HCT116 (cell line): Measurements from ENCODE around the gene OTUD4. TPM values are rescaled to one million over a fixed set of nuclear protein-coding genes. Genes with fewer than 3 reads are reported as not detected.

Source experiments
- ATAC-seq: fragments of 200-7000 bp; cut with Tn5 transposase; 2 replicates; pipeline ENCODE4 v1.9.1; 2020; ENCODE audit warnings: mild to moderate bottlenecking, moderate library complexity
- BruUV-seq: library from RNA; stranded (reverse); fragments of 400-500 nt; replicated peaks from 2 replicates; lab custom pipeline; 2021; lab: Mats Ljungman, UMichigan
- CTCF ChIA-PET: fragments of 300-600 bp; sonication (Branson Sonifier 250); formaldehyde crosslinking; loops from one replicate; lab custom pipeline; 2021; ENCODE audit warnings: antibody characterized with exemption; lab: Charles Lee
- POLR2A ChIA-PET: fragments of 300-600, 350-600 bp; sonication (Branson Sonifier 250); formaldehyde crosslinking; loops from one replicate; lab custom pipeline; 2021; ENCODE audit warnings: antibody characterized with exemption; lab: Charles Lee
- RAD21 ChIA-PET, 2 experiments: fragments of 300-600 bp; sonication (Branson Sonifier 250); formaldehyde crosslinking; loops; one replicate each; lab custom pipeline; 2023; ENCODE audit warnings: low total read pairs in 2 of 2; ENCODE audit not compliant: uncharacterized antibody in 2 of 2, unreplicated experiment in 2 of 2, low non-redundant PET in 1 of 2; lab: Charles Lee
- DNase-seq: peaks from one replicate; pipeline ENCODE4 v3.0.0-alpha.2; 2010; ENCODE audit warnings: low read depth, low spot score
- H2AFZ ChIP-seq: fragments of 200-600 bp; shearing (Covaris generic), sonication (generic); 2 replicates; pipeline ENCODE4 v1.6.1; 2017; ENCODE audit warnings: low read depth, mixed run types, mixed read lengths, antibody characterized with exemption, low read length; ENCODE audit not compliant: poor library complexity, severe bottlenecking
- H3K27ac ChIP-seq: 2 replicates; pipeline ENCODE4 v1.5.1; 2012; ENCODE audit warnings: low read depth, low read length
- H3K27me3 ChIP-seq: fragments of 200-600 bp; sonication (generic); 2 replicates; pipeline ENCODE4 v1.6.1; 2016; ENCODE audit warnings: mixed run types, low read length, mixed read lengths; ENCODE audit not compliant: insufficient read depth
- H3K36me3 ChIP-seq, 2 experiments: fragments of 200-500 bp in 1 of 2; fragments of 200-600 bp in 1 of 2; sonication (Bioruptor generic) in 1 of 2; sonication (generic) in 1 of 2; 2 replicates each; pipeline versions ENCODE4 v1.5.1 to v1.6.1; 2014 to 2016; ENCODE audit warnings: low read length in 2 of 2, inconsistent platforms in 1 of 2, mixed read lengths in 1 of 2, mixed run types in 1 of 2; ENCODE audit not compliant: insufficient read depth in 2 of 2, control insufficient read depth in 1 of 2
- H3K4me1 ChIP-seq, 2 experiments: fragments of 200-600 bp in 1 of 2; sonication (generic) in 1 of 2; 2 replicates each; pipeline versions ENCODE4 v1.5.1 to v1.6.1; 2012 to 2017; ENCODE audit warnings: low read length in 2 of 2, inconsistent platforms in 1 of 2, mild to moderate bottlenecking in 1 of 2, mixed read lengths in 1 of 2, mixed run types in 1 of 2, moderate library complexity in 1 of 2; ENCODE audit not compliant: insufficient read depth in 2 of 2, control insufficient read depth in 1 of 2
- H3K4me2 ChIP-seq: fragments of 200-600 bp; sonication (generic); 2 replicates; pipeline ENCODE4 v1.6.1; 2017; ENCODE audit warnings: mixed run types, low read length, mixed read lengths
- H3K4me3 ChIP-seq, 2 experiments: fragments of 200-600 bp in 1 of 2; sonication (generic) in 1 of 2; replicated peaks in 1 of 2; 2 replicates each; pipeline ENCODE4 v1.5.1; 2011 to 2016; ENCODE audit warnings: low read length in 2 of 2, control low read depth in 1 of 2, low read depth in 1 of 2, mild to moderate bottlenecking in 1 of 2, mixed read lengths in 1 of 2, mixed run types in 1 of 2
- H3K79me2 ChIP-seq: fragments of 200-600 bp; sonication (generic); 2 replicates; pipeline ENCODE4 v1.6.1; 2017; ENCODE audit warnings: mild to moderate bottlenecking, mixed run types, low read length, moderate library complexity, mixed read lengths; ENCODE audit not compliant: insufficient read depth
- H3K9ac ChIP-seq: fragments of 200-600 bp; sonication (generic); 2 replicates; pipeline ENCODE4 v1.6.1; 2016; ENCODE audit warnings: low read length, mixed read lengths
- H3K9me2 ChIP-seq: fragments of 200-600 bp; sonication (generic), shearing (Covaris generic); 2 replicates; pipeline ENCODE4 v1.6.1; 2017; ENCODE audit warnings: mixed run types, mild to moderate bottlenecking, moderate library complexity; ENCODE audit not compliant: insufficient read depth
- H3K9me3 ChIP-seq, 2 experiments: fragments of 200-500 bp in 1 of 2; fragments of 200-600 bp in 1 of 2; sonication (Bioruptor generic) in 1 of 2; sonication (generic) in 1 of 2; 2 replicates each; pipeline ENCODE4 v1.6.1; 2014 to 2017; ENCODE audit warnings: low read length in 2 of 2, mixed read lengths in 2 of 2, inconsistent platforms in 1 of 2, low read depth in 1 of 2, mild to moderate bottlenecking in 1 of 2, mixed run types in 1 of 2, moderate library complexity in 1 of 2; ENCODE audit not compliant: control insufficient read depth in 1 of 2, insufficient read depth in 1 of 2
- H4K20me1 ChIP-seq: fragments of 200-600 bp; sonication (generic), shearing (Covaris generic); 2 replicates; pipeline ENCODE4 v1.6.1; 2017; ENCODE audit warnings: mixed run types, mild to moderate bottlenecking, moderate library complexity; ENCODE audit not compliant: insufficient read depth
- CBX3 ChIP-seq: IDR thresholded peaks from 2 replicates; pipeline ENCODE4 v1.6.1; 2012; ENCODE audit warnings: low read depth
- CTCF ChIP-seq, 3 experiments: fragments of 200-600 bp in 1 of 3; sonication (generic) in 1 of 3; IDR thresholded peaks in 2 of 3; conservative IDR thresholded peaks in 1 of 3; 2 replicates each; pipeline ENCODE4 v1.5.1; 2012 to 2017; ENCODE audit warnings: low read depth in 2 of 3, low read length in 2 of 3, antibody characterized with exemption in 1 of 3, borderline replicate concordance in 1 of 3, control low read depth in 1 of 3, mild to moderate bottlenecking in 1 of 3, mixed read lengths in 1 of 3, mixed run types in 1 of 3, moderate library complexity in 1 of 3; ENCODE audit not compliant: insufficient read depth in 1 of 3
- EGR1 ChIP-seq: IDR thresholded peaks from 2 replicates; pipeline ENCODE4 v1.6.1; 2012; ENCODE audit warnings: low read depth
- ELF1 ChIP-seq: IDR thresholded peaks from 2 replicates; pipeline ENCODE4 v1.6.1; 2012; ENCODE audit warnings: low read depth, borderline replicate concordance
- FOSL1 ChIP-seq: IDR thresholded peaks from 2 replicates; pipeline ENCODE4 v1.6.1; 2012; ENCODE audit warnings: low read depth
- JUND ChIP-seq: IDR thresholded peaks from 2 replicates; pipeline ENCODE4 v1.6.1; 2012
- POLR2A ChIP-seq: IDR thresholded peaks from 2 replicates; pipeline ENCODE4 v1.7.0; 2011; ENCODE audit warnings: borderline replicate concordance; ENCODE audit not compliant: insufficient read depth, insufficient read length; ENCODE audit errors: extremely low read depth
- POLR2AphosphoS5 ChIP-seq: IDR thresholded peaks from 2 replicates; pipeline ENCODE4 v1.6.1; 2011; ENCODE audit warnings: mild to moderate bottlenecking, low read depth, low read length, moderate library complexity
- RAD21 ChIP-seq: IDR thresholded peaks from 2 replicates; pipeline ENCODE4 v1.6.1; 2012; ENCODE audit warnings: low read depth, mild to moderate bottlenecking
- REST ChIP-seq: IDR thresholded peaks from 2 replicates; pipeline ENCODE4 v1.6.1; 2012; ENCODE audit warnings: low read depth
- SIN3A ChIP-seq: IDR thresholded peaks from 2 replicates; pipeline ENCODE4 v1.6.1; 2012; ENCODE audit warnings: low read depth
- SP1 ChIP-seq: IDR thresholded peaks from 2 replicates; pipeline ENCODE4 v1.6.1; 2012; ENCODE audit warnings: low read depth
- SRF ChIP-seq: IDR thresholded peaks from 2 replicates; pipeline ENCODE4 v1.6.1; 2012; ENCODE audit warnings: low read depth
- TCF7L2 ChIP-seq: IDR thresholded peaks from 2 replicates; pipeline ENCODE4 v1.7.0; 2011; ENCODE audit warnings: borderline replicate concordance, inconsistent platforms; ENCODE audit not compliant: insufficient read depth, insufficient read length; ENCODE audit errors: extremely low read depth
- YY1 ChIP-seq: IDR thresholded peaks from 2 replicates; pipeline ENCODE4 v1.6.1; 2011; ENCODE audit warnings: low read length, low read depth, moderate library complexity, mild to moderate bottlenecking; ENCODE audit not compliant: insufficient replicate concordance; ENCODE audit errors: extremely low read depth
- ZFX ChIP-seq: fragments of 450-650 bp; IDR thresholded peaks from 2 replicates; pipeline ENCODE4 v1.6.1; 2017
- intact Hi-C: fragments of 100-400 bp; cut with micrococcal nuclease; formaldehyde crosslinking; loops from 2 replicates; pipeline ENCODE4 v1.10.0; 2022
- total RNA-seq: library from RNA; stranded (reverse); gene quantifications from one replicate; pipeline ENCODE4 v1.2.1, GENCODE V29; 2021; ENCODE audit not compliant: unreplicated experiment

Gene OTUD4
- total RNA-seq, 1 experiment from 2014 or later = 37.2 TPM

- no peak overlapping the region for H3K9ac ChIP-seq
- no peak overlapping the region for H2AFZ ChIP-seq
- CTCF ChIA-PET = no interaction called here
- DNase-seq = no peak
- BruUV-seq = no TSS peak
- H4K20me1 ChIP-seq = peaks cover 17% of the 10 kb centered on the region; the same call in 1 of the 2 replicates
- no peak overlapping the region for H3K4me3 ChIP-seq
- intact Hi-C loops = no loop called here
- no peak for ATAC-seq
- no peak overlapping the region for H3K4me2 ChIP-seq
- no peaks in the 10 kb centered on the region; the same call in 1 of the 2 replicates for H3K9me2 ChIP-seq
- no peaks in the 10 kb centered on the region for H3K27me3 ChIP-seq
- RAD21 ChIA-PET = no interaction called here
- peaks cover 0 to 21% of the 10 kb centered on the region in 2 experiments; a peak in 2 of 4 replicates for H3K36me3 ChIP-seq
- H3K4me1 ChIP-seq = peaks cover 12 to 29% of the 10 kb centered on the region in 2 experiments
- H3K27ac ChIP-seq = no peak overlapping the region
- TF ChIP-seq SP1 (no peak), ZFX (no peak), CBX3 (no peak), RAD21 (no peak), EGR1 (no peak), FOSL1 (no peak), CTCF (IDR thresholded peaks at IDR 0.05 in 2 of 3, conservative IDR thresholded peaks at IDR 0.05 in 1 of 3; ENCODE audit: borderline replicate concordance in 1 of 3, insufficient read depth in 1 of 3, low read depth in 2 of 3, low read length in 2 of 3) (no peak), POLR2AphosphoS5 (no peak), TCF7L2 (no peak), SRF (no peak), ELF1 (no peak), POLR2A (no peak), SIN3A (no peak), YY1 (no peak), REST (no peak), JUND (no peak)
- TF ChIP-seq, all 23 proteins: peak for 0
- Histone ChIP-seq H3K79me2 (peaks cover 77% of the 10 kb centered on the region), H3K9me3 (no peaks in the 10 kb centered on the region)
- POLR2A ChIA-PET = no interaction called here
Observed at GRCh38 chr4:145176641-145177432, 3.6 kb downstream of the OTUD4 start.
